ENCODE results near the gene HYKK. TPM values are rescaled to one million over a fixed set of nuclear protein-coding genes. Genes with fewer than 3 reads are reported as not detected.

Gene HYKK
- total and polyA plus RNA-seq, 10 donors, result 1.1 to 4.7 (median 2.0) TPM

GRCh38 chr15:78564743-78565096 is 57.3 kb downstream of the HYKK start:
- H3K36me3 ChIP-seq, result no peaks in the 10 kb centered on the region
- TF ChIP-seq POLR2AphosphoS5 (IDR thresholded peaks at IDR 0.05), result no peak
- no peak for TF ChIP-seq CTCF (IDR thresholded peaks at IDR 0.05 in 8 of 11, conservative IDR thresholded peaks at IDR 0.05 in 3 of 11)
- TF ChIP-seq POLR2A (IDR thresholded peaks at IDR 0.05), result no peak
- 28 to 39% (median 36%) methylated on average over 6 to 11 of the region's 11 CpGs for WGBS, 5 donors
- peak overlapping the region in 7 of 8 donors; percentile 50 to 94 (median 69) for H3K4me3 ChIP-seq
- DNase-seq, result no peak
- H3K9me3 ChIP-seq, result no peaks in the 10 kb centered on the region
- peaks cover 8 to 23% (median 17%) of the 10 kb centered on the region in 6 donors for H3K4me1 ChIP-seq
- intact Hi-C loops (cut with DNase I; ENCODE audit: low total_unique reads), result no loop called here
- H3K27ac ChIP-seq, result peak overlapping the region in 4 of 8 donors; percentile 17 to 59 (median 34)
- H3K27me3 ChIP-seq (replicated peaks in 1 of 7), result peaks cover 0 to 25% (median 8%) of the 10 kb centered on the region in 7 donors

- WGBS, 5 donors, result 0 to 1% (median 0%) methylated on average over 37 to 75 of the region's 75 CpGs
- peak within 1 kb of the TSS in 4 of 8 donors; percentile 17 to 59 (median 34) for H3K27ac ChIP-seq
- peaks cover 0 to 25% (median 8%) of the 10 kb centered on the region in 7 donors for H3K27me3 ChIP-seq (replicated peaks in 1 of 7)
- peak within 1 kb of the TSS; percentile 43 to 94 (median 66) for H3K4me3 ChIP-seq
- peak; percentile 14 to 48 (median 37) for TF ChIP-seq POLR2AphosphoS5 (IDR thresholded peaks at IDR 0.05)
- TF ChIP-seq CTCF (IDR thresholded peaks at IDR 0.05 in 8 of 11, conservative IDR thresholded peaks at IDR 0.05 in 3 of 11), result no peak
- DNase-seq, result peak; percentile 93
- intact Hi-C loops (cut with DNase I; ENCODE audit: low total_unique reads), result no loop called here
- no peaks in the 10 kb centered on the region for H3K9me3 ChIP-seq
- H3K36me3 ChIP-seq, result no peaks in the 10 kb centered on the region
- peaks cover 8 to 23% (median 17%) of the 10 kb centered on the region in 6 donors for H3K4me1 ChIP-seq
These were observed 57.9 kb downstream of the HYKK start, which contains the start of gene CHRNA5 for GRCh38 chr15:78565097-78565950. Gene CHRNA5, plus strand, starts transcription at chr15:78565520. Its CDS starts 200 bp downstream, at chr15:78565720.

- peaks cover 0 to 25% (median 13%) of the 10 kb centered on the region in 7 donors for H3K27me3 ChIP-seq (replicated peaks in 1 of 7)
- H3K27ac ChIP-seq, result no peak overlapping the region
- peak overlapping the region; percentile 43 to 94 (median 66) for H3K4me3 ChIP-seq
- peaks cover 8 to 23% (median 17%) of the 10 kb centered on the region in 6 donors for H3K4me1 ChIP-seq
- WGBS, 5 donors, result 3 to 5% (median 4%) methylated on average over 19 of the region's 19 CpGs
- DNase-seq, result no peak
- H3K36me3 ChIP-seq, result no peaks in the 10 kb centered on the region
- no peaks in the 10 kb centered on the region for H3K9me3 ChIP-seq
- intact Hi-C loops (cut with DNase I; ENCODE audit: low total_unique reads), result no loop called here
- TF ChIP-seq CTCF (IDR thresholded peaks at IDR 0.05 in 8 of 11, conservative IDR thresholded peaks at IDR 0.05 in 3 of 11) (no peak), POLR2A (IDR thresholded peaks at IDR 0.05) (no peak), POLR2AphosphoS5 (IDR thresholded peaks at IDR 0.05) (no peak)
These were observed 58.8 kb downstream of the HYKK start for GRCh38 chr15:78565951-78566774.
